LNCaP clone FGC (cell line): ENCODE data around the gene ZNF423.

ENCODE experiments used
- DNase-seq: peaks from one replicate; pipeline ENCODE4 v3.0.0-alpha.2; 2011; ENCODE audit warnings: low read depth
- H3K4me3 ChIP-seq: 2 replicates; pipeline ENCODE4 v1.5.1; 2011; ENCODE audit warnings: mild to moderate bottlenecking, low read depth, low read length, control low read depth
- CTCF ChIP-seq: IDR thresholded peaks from 2 replicates; pipeline ENCODE4 v1.5.1; 2012; ENCODE audit warnings: mild to moderate bottlenecking; ENCODE audit not compliant: control insufficient read depth, insufficient read depth; ENCODE audit errors: extremely low read depth

Gene ZNF423

GRCh38 chr16:49590166-49590871, 265.6 kb downstream of the ZNF423 start:
- no peak for TF ChIP-seq CTCF
- no peak overlapping the region for H3K4me3 ChIP-seq
- no peak for DNase-seq

GRCh38 chr16:49589544-49590031, 266.3 kb downstream of the ZNF423 start:
- no peak for DNase-seq
- H3K4me3 ChIP-seq, result no peak overlapping the region
- no peak for TF ChIP-seq CTCF

- H3K4me3 ChIP-seq, result no peak overlapping the region
- DNase-seq, result no peak
- no peak for TF ChIP-seq CTCF
Measured at GRCh38 chr16:49588729-49589384, 267.1 kb downstream of the ZNF423 start.

GRCh38 chr16:49588026-49588425, 267.9 kb downstream of the ZNF423 start:
- no peak for TF ChIP-seq CTCF
- no peak overlapping the region for H3K4me3 ChIP-seq
- no peak for DNase-seq

GRCh38 chr16:49587511-49587910, 268.4 kb downstream of the ZNF423 start:
- TF ChIP-seq CTCF, result no peak
- no peak overlapping the region for H3K4me3 ChIP-seq
- DNase-seq, result no peak

- no peak overlapping the region for H3K4me3 ChIP-seq
- DNase-seq, result no peak
- no peak for TF ChIP-seq CTCF
Measured at GRCh38 chr16:49586466-49587450, 269.2 kb downstream of the ZNF423 start.
